K562 (cell line): ENCODE measurements around the gene CLASP1. TPM values are rescaled to one million over a fixed set of nuclear protein-coding genes. Genes with fewer than 3 reads are reported as not detected.

Source experiments
- ATAC-seq: fragments of 200-7000 bp; cut with Tn5 transposase; 3 replicates; pipeline ENCODE4 v1.9.1; 2020; ENCODE audit warnings: moderate library complexity
- BruUV-seq: library from RNA; stranded (reverse); fragments of 400-500 nt; replicated peaks from 2 replicates; lab custom pipeline; 2021; lab: Mats Ljungman, UMichigan
- CTCF ChIA-PET: fragments of 300-600 bp; formaldehyde crosslinking; extraction: SDS; loops from one replicate; lab custom pipeline; 2021; ENCODE audit warnings: low intra/inter-chr PET ratio; lab: Yijun Ruan, JAX
- POLR2A ChIA-PET: fragments of 300-600, 350-650 bp; sonication (Branson Sonifier 250); formaldehyde crosslinking; extraction: SDS; loops from one replicate; lab custom pipeline; 2021; ENCODE audit warnings: antibody characterized with exemption, inconsistent platforms; lab: Yijun Ruan, JAX
- DNase-seq, 4 experiments: peaks; one replicate each; pipeline versions ENCODE4 v3.0.0 to v3.0.0-alpha.2; 2011 to 2018; ENCODE audit warnings: low spot score in 3 of 4, mixed read lengths in 3 of 4; ENCODE audit errors: extremely low read depth in 1 of 4
- FAIRE-seq: peaks from 2 replicates; lab custom pipeline; 2011; peaks lifted over from hg19 to GRCh38; lab: Jason Lieb, UNC
- H2AFZ ChIP-seq: 2 replicates; pipeline ENCODE4 v1.6.0; 2011; ENCODE audit warnings: low read depth, low read length, control low read depth, inconsistent platforms
- H3K27ac ChIP-seq: fragments of 200-600 bp; 3 replicates; pipeline ENCODE4 v1.8.0; 2011; ENCODE audit warnings: low read depth, mild to moderate bottlenecking, control low read depth, inconsistent platforms, low read length, moderate library complexity, mixed read lengths; ENCODE audit errors: extremely low read depth
- H3K27me3 ChIP-seq, 2 experiments: fragments of 300-600 bp in 1 of 2; 2 replicates in 1 of 2; 3 replicates in 1 of 2; pipeline versions ENCODE4 v1.6.0 to v1.8.0; 2011; ENCODE audit warnings: inconsistent platforms in 2 of 2, low read length in 2 of 2, mild to moderate bottlenecking in 1 of 2, mixed read lengths in 1 of 2, moderate library complexity in 1 of 2; ENCODE audit not compliant: control insufficient read depth in 2 of 2, insufficient read depth in 2 of 2
- H3K36me3 ChIP-seq: fragments of 300-600 bp; 3 replicates; pipeline ENCODE4 v1.8.0; 2011; ENCODE audit warnings: mild to moderate bottlenecking, low read length, inconsistent platforms; ENCODE audit not compliant: control insufficient read depth, insufficient read depth
- H3K4me1 ChIP-seq, 2 experiments: fragments of 200-600 bp in 1 of 2; replicated peaks in 1 of 2; 2 replicates in 1 of 2; 3 replicates in 1 of 2; pipeline versions ENCODE4 v1.5.1 to v1.8.0; 2011; ENCODE audit warnings: inconsistent platforms in 2 of 2, low read length in 2 of 2, mild to moderate bottlenecking in 1 of 2, mixed read lengths in 1 of 2, moderate library complexity in 1 of 2; ENCODE audit not compliant: control insufficient read depth in 2 of 2, insufficient read depth in 2 of 2
- H3K4me2 ChIP-seq: 2 replicates; pipeline ENCODE4 v1.6.1; 2011; ENCODE audit warnings: low read length, control low read depth, inconsistent platforms, mixed read lengths; ENCODE audit not compliant: insufficient read depth
- H3K4me3 ChIP-seq: fragments of 200-600 bp; sonication (generic), shearing (Covaris generic); 2 replicates; pipeline ENCODE4 v1.5.1; 2016; ENCODE audit warnings: control low read depth, inconsistent platforms
- H3K79me2 ChIP-seq: fragments of 200-600 bp; 3 replicates; pipeline ENCODE4 v1.8.0; 2011; ENCODE audit warnings: low read length, inconsistent platforms; ENCODE audit not compliant: control insufficient read depth, insufficient read depth
- H3K9ac ChIP-seq, 2 experiments: 2 replicates each; pipeline versions ENCODE4 v1.6.0 to v1.6.1; 2011; ENCODE audit warnings: low read depth in 2 of 2, low read length in 2 of 2, control low read depth in 1 of 2, inconsistent platforms in 1 of 2, mild to moderate bottlenecking in 1 of 2, mixed read lengths in 1 of 2; ENCODE audit not compliant: insufficient read depth in 1 of 2
- H3K9me1 ChIP-seq: one replicate; pipeline ENCODE4 v1.6.0; 2011; ENCODE audit warnings: inconsistent platforms, mild to moderate bottlenecking, low read length, moderate library complexity; ENCODE audit not compliant: control insufficient read depth, insufficient read depth
- H3K9me3 ChIP-seq: replicated peaks from 2 replicates; pipeline ENCODE4 v1.5.1; 2011; ENCODE audit warnings: low read depth, low read length, inconsistent platforms; ENCODE audit not compliant: control insufficient read depth, insufficient read depth
- H4K20me1 ChIP-seq: replicated peaks from 2 replicates; pipeline ENCODE4 v1.6.1; 2011; ENCODE audit warnings: low read length, inconsistent platforms, mixed read lengths; ENCODE audit not compliant: control insufficient read depth, insufficient read depth
- CBX2 ChIP-seq: fragments of 200-600 bp; sonication (generic); IDR thresholded peaks from one replicate; pipeline ENCODE4 v1.6.1; 2012; ENCODE audit warnings: mild to moderate bottlenecking, low read length, inconsistent platforms; ENCODE audit not compliant: insufficient read depth, poor library complexity, severe bottlenecking
- E2F4 ChIP-seq: sonication (generic); formaldehyde crosslinking; IDR thresholded peaks from 2 replicates; pipeline ENCODE4 v1.8.0; 2022; ENCODE audit warnings: mild to moderate bottlenecking, low read depth, missing genetic modification reagents
- NELFE ChIP-seq: IDR thresholded peaks from 2 replicates; pipeline ENCODE4 v1.6.1; 2011; ENCODE audit warnings: mild to moderate bottlenecking; ENCODE audit not compliant: insufficient read depth, insufficient read length
- NONO ChIP-seq, 2 experiments: fragments of 200-400 bp in 1 of 2; fragments of 450-650 bp in 1 of 2; formaldehyde crosslinking in 1 of 2; IDR thresholded peaks; 2 replicates each; pipeline ENCODE4 v1.6.1; 2017; ENCODE audit warnings: low read depth in 2 of 2, mild to moderate bottlenecking in 2 of 2, moderate library complexity in 2 of 2, low read length in 1 of 2
- PHTF2 ChIP-seq: fragments of 250-450 bp; sonication (Bioruptor Pico); IDR thresholded peaks from 2 replicates; pipeline ENCODE4 v1.5.0; 2021; ENCODE audit warnings: mild to moderate bottlenecking
- SMAD4 ChIP-seq: fragments of 250-450 bp; sonication (Bioruptor Pico); conservative IDR thresholded peaks from 2 replicates; pipeline ENCODE4 v1.8.0; 2021; ENCODE audit warnings: inconsistent platforms, mild to moderate bottlenecking, moderate library complexity
- TFAP4 ChIP-seq: sonication (generic); formaldehyde crosslinking; IDR thresholded peaks from 2 replicates; pipeline ENCODE4 v1.8.0; 2022; ENCODE audit warnings: missing genetic modification reagents, mild to moderate bottlenecking, moderate library complexity, borderline replicate concordance
- TGIF2 ChIP-seq: sonication (generic); formaldehyde crosslinking; IDR thresholded peaks from 2 replicates; pipeline ENCODE4 v1.8.1; 2022; ENCODE audit warnings: mild to moderate bottlenecking, missing genetic modification reagents, moderate library complexity
- TRIM25 ChIP-seq: fragments of 450-650 bp; IDR thresholded peaks from 2 replicates; pipeline ENCODE4 v1.7.0; 2016; ENCODE audit warnings: borderline replicate concordance
- ZNF146 ChIP-seq: IDR thresholded peaks from one replicate; pipeline ENCODE4 v1.6.1; 2018; ENCODE audit warnings: missing compliant biosample characterization; ENCODE audit not compliant: unreplicated experiment
- ZNF253 ChIP-seq: fragments of 250-450 bp; sonication (Bioruptor Pico); conservative IDR thresholded peaks from 2 replicates; pipeline ENCODE4 v1.6.1; 2021; ENCODE audit warnings: mild to moderate bottlenecking
- ZNF609 ChIP-seq: sonication (generic); formaldehyde crosslinking; IDR thresholded peaks from 2 replicates; pipeline ENCODE4 v1.8.1; 2023; ENCODE audit warnings: missing genetic modification reagents, mild to moderate bottlenecking, borderline replicate concordance
- ZNF785 ChIP-seq: fragments of 250-450 bp; sonication (Bioruptor Pico); IDR thresholded peaks from 2 replicates; pipeline ENCODE4 v1.4.0; 2020; ENCODE audit warnings: mild to moderate bottlenecking
- WGBS: fragments of 100-300 bp; shearing (Covaris generic); methylation state at CpG from one replicate; pipeline ENCODE4 v1.1.6; 2016; ENCODE audit warnings: low coverage, mixed read lengths; ENCODE audit not compliant: insufficient coverage; ENCODE audit errors: missing lambda C conversion rate; 5-methylcytosine and 5-hydroxymethylcytosine counted together
- in situ Hi-C: fragments of 300-500 bp; cut with MboI; formaldehyde crosslinking; loops from 4 replicates; pipeline ENCODE4 v1.15.0; 2018; ENCODE audit warnings: inconsistent platforms, mixed read lengths
- intact Hi-C: fragments of 100-400 bp; cut with micrococcal nuclease; formaldehyde crosslinking; loops from 2 replicates; pipeline ENCODE4 v1.14.2; 2022
- polyA plus RNA-seq, 8 experiments: library from polyadenylated mRNA; depleted of rRNA in 4 of 8; stranded (reverse) in 5 of 8; unstranded in 3 of 8; fragments of >200 nt; fragmentation: Nextera tagmentation in 2 of 8; fragmentation: Illumina TruSeq in 1 of 8; extraction: Ambion mirVana in 2 of 8; extraction: Trizol in 1 of 8; gene quantifications; 2 replicates each; pipeline versions ENCODE4 v1.2.1 to v1.2.3, GENCODE V29; 2011 to 2014; ENCODE audit warnings: inconsistent platforms in 1 of 8, missing spikeins in 1 of 8
- total RNA-seq, 7 experiments: library from RNA; depleted of rRNA in 6 of 7; stranded (reverse); fragments of >200 nt in 6 of 7; fragmentation: Illumina TruSeq in 2 of 7; extraction: Trizol in 2 of 7; gene quantifications; 2 replicates each; pipeline versions ENCODE4 v1.2.1 to v1.2.3, GENCODE V29; 2011 to 2021; ENCODE audit warnings: low replicate concordance in 1 of 7

CLASP1 gene
- total and polyA plus RNA-seq, 9 of the 15 experiments (the other 6 are each of a cell fraction or from before 2014, with no cell fraction given) = 1.7 to 40.3 (median 20.7) TPM

GRCh38 chr2:121372721-121373353 lies 276.4 kb downstream of the CLASP1 start:
- Histone ChIP-seq H3K9me1 (no peaks in the 10 kb centered on the region), H4K20me1 (no peaks in the 10 kb centered on the region), H3K4me1 (peaks cover 0 to 3% of the 10 kb centered on the region in 2 experiments; a peak in 2 of 5 replicates), H2AFZ (no peak overlapping the region), H3K9me3 (no peaks in the 10 kb centered on the region), H3K9ac (no peak overlapping the region), H3K4me2 (no peak overlapping the region), H3K79me2 (no peaks in the 10 kb centered on the region), H3K27ac (no peak overlapping the region; the same call in 2 of the 3 replicates), H3K4me3 (no peak overlapping the region), H3K27me3 (no peaks in the 10 kb centered on the region), H3K36me3 (peaks cover 42% of the 10 kb centered on the region; the same call in 2 of the 3 replicates)
- intact Hi-C loops (no loop called here), in situ Hi-C loops (no loop called here)
- CTCF ChIA-PET = no interaction called here
- POLR2A ChIA-PET = no interaction called here
- no peak for DNase-seq
- WGBS = 71% methylated on average over 7 of the region's 7 CpGs
- BruUV-seq = no TSS peak
- FAIRE-seq = no peak
- no peak; the same call in 2 of the 3 replicates for ATAC-seq
- TF ChIP-seq SMAD4 = no peak
- TF ChIP-seq ZNF609 (CRISPR knock-in tag) = no peak
- TF ChIP-seq CBX2 = no peak
- no peak for TF ChIP-seq ZNF785 (CRISPR knock-in tag)
- TF ChIP-seq TFAP4 (CRISPR knock-in tag) = no peak
- no peak for TF ChIP-seq TRIM25
- TF ChIP-seq ZNF253 (CRISPR knock-in tag) = no peak
- TF ChIP-seq E2F4 (CRISPR knock-in tag) = no peak
- no peak for TF ChIP-seq NONO (IDR thresholded peaks at IDR 0.05; ENCODE audit: low read depth in 2 of 2, low read length in 1 of 2)
- TF ChIP-seq ZNF146 (CRISPR knock-in tag) = no peak
- TF ChIP-seq NELFE = no peak
- TF ChIP-seq PHTF2 = no peak
- TF ChIP-seq TGIF2 (CRISPR knock-in tag) = no peak
